H1 (cell line): ENCODE data around the gene ASCL2. TPM values are rescaled to one million over a fixed set of nuclear protein-coding genes. Genes with fewer than 3 reads are reported as not detected.

Experiments
- CTCF ChIA-PET: fragments of 300-600 bp; sonication (Branson Sonifier 250); formaldehyde crosslinking; loops from one replicate; lab custom pipeline; 2021; ENCODE audit not compliant: partially characterized antibody; lab: Charles Lee
- POLR2A ChIA-PET: fragments of 300-600 bp; sonication (Branson Sonifier 250); formaldehyde crosslinking; loops from one replicate; lab custom pipeline; 2021; ENCODE audit warnings: inconsistent platforms; ENCODE audit not compliant: partially characterized antibody; lab: Charles Lee
- DNase-seq, 2 experiments: peaks; one replicate each; pipeline versions ENCODE4 v3.0.0 to v3.0.0-alpha.2; 2010 to 2022; ENCODE audit warnings: low spot score in 2 of 2, low read depth in 1 of 2, mixed read lengths in 1 of 2
- FAIRE-seq: peaks from 2 replicates; lab custom pipeline; 2011; peaks lifted over from hg19 to GRCh38; lab: Jason Lieb, UNC
- H2AFZ ChIP-seq: 2 replicates; pipeline ENCODE4 v1.8.1; 2012; ENCODE audit warnings: low read length, inconsistent platforms
- H2AK5ac ChIP-seq: 2 replicates; pipeline ENCODE4 v1.6.1; 2013; ENCODE audit warnings: low read depth, low read length
- H2BK120ac ChIP-seq: replicated peaks from 2 replicates; pipeline ENCODE3; 2013; ENCODE audit warnings: low read depth, low read length, inconsistent platforms
- H2BK12ac ChIP-seq: 2 replicates; pipeline ENCODE4 v1.6.1; 2013; ENCODE audit warnings: low read depth, low read length
- H2BK15ac ChIP-seq: 2 replicates; pipeline ENCODE4 v1.6.1; 2013; ENCODE audit warnings: low read length
- H2BK20ac ChIP-seq: 2 replicates; pipeline ENCODE4 v1.6.1; 2013; ENCODE audit warnings: low read length
- H2BK5ac ChIP-seq: 2 replicates; pipeline ENCODE4 v1.6.1; 2013; ENCODE audit warnings: low read depth, low read length
- H3K14ac ChIP-seq: 2 replicates; pipeline ENCODE4 v1.6.1; 2013; ENCODE audit warnings: inconsistent platforms; ENCODE audit not compliant: insufficient read length
- H3K18ac ChIP-seq: 2 replicates; pipeline ENCODE4 v1.6.1; 2013; ENCODE audit warnings: low read length; ENCODE audit errors: extremely low read depth
- H3K23ac ChIP-seq: 2 replicates; pipeline ENCODE4 v1.6.1; 2013; ENCODE audit warnings: inconsistent platforms; ENCODE audit not compliant: insufficient read length
- H3K23me2 ChIP-seq: 2 replicates; pipeline ENCODE4 v1.6.1; 2013; ENCODE audit warnings: low read depth, low read length
- H3K27ac ChIP-seq: 2 replicates; pipeline ENCODE4 v1.6.1; 2011; ENCODE audit warnings: low read depth, low read length, inconsistent platforms
- H3K27me3 ChIP-seq, 4 experiments: replicated peaks in 1 of 4; 1 replicate in 1 of 4; 2 replicates in 3 of 4; pipeline versions ENCODE4 v1.6.1 to v1.8.1; 2011 to 2013; ENCODE audit warnings: low read length in 3 of 4, mild to moderate bottlenecking in 3 of 4, inconsistent platforms in 2 of 4, mixed read lengths in 2 of 4, moderate library complexity in 1 of 4; ENCODE audit not compliant: control insufficient read depth in 3 of 4, insufficient read depth in 3 of 4; ENCODE audit errors: extremely low read depth in 1 of 4
- H3K36me3 ChIP-seq, 4 experiments: 2 replicates each; pipeline versions ENCODE4 v1.6.1 to v1.8.1; 2011 to 2013; ENCODE audit warnings: mild to moderate bottlenecking in 4 of 4, low read length in 3 of 4, moderate library complexity in 2 of 4, control low read depth in 1 of 4, inconsistent platforms in 1 of 4; ENCODE audit not compliant: insufficient read depth in 4 of 4, control insufficient read depth in 2 of 4
- H3K4ac ChIP-seq: replicated peaks from 2 replicates; pipeline ENCODE3; 2013; ENCODE audit warnings: low read length, low read depth, mixed read lengths, inconsistent platforms; ENCODE audit not compliant: insufficient read length
- H3K4me1 ChIP-seq, 4 experiments: replicated peaks in 1 of 4; 1 replicate in 1 of 4; 2 replicates in 3 of 4; pipeline versions ENCODE4 v1.6.1 to v1.8.1; 2011 to 2013; ENCODE audit warnings: low read length in 3 of 4, inconsistent platforms in 2 of 4, mixed read lengths in 1 of 4; ENCODE audit not compliant: insufficient read depth in 4 of 4, control insufficient read depth in 3 of 4
- H3K4me2 ChIP-seq, 2 experiments: 2 replicates each; pipeline versions ENCODE4 v1.6.1 to v1.8.1; 2011 to 2013; ENCODE audit warnings: low read depth in 2 of 2, low read length in 2 of 2, control low read depth in 1 of 2, inconsistent platforms in 1 of 2, mild to moderate bottlenecking in 1 of 2; ENCODE audit not compliant: insufficient read depth in 1 of 2
- H3K4me3 ChIP-seq, 4 experiments: fragments of 200-600, 300-600 bp in 1 of 4; sonication (generic), shearing (Covaris generic), sonication (Bioruptor Twin) in 1 of 4; 2 replicates each; pipeline versions ENCODE4 v1.5.1 to v1.8.1; 2011 to 2016; ENCODE audit warnings: low read length in 4 of 4, low read depth in 3 of 4, control low read depth in 2 of 4, inconsistent platforms in 2 of 4, mild to moderate bottlenecking in 2 of 4, mixed read lengths in 1 of 4, moderate library complexity in 1 of 4; ENCODE audit not compliant: insufficient read depth in 2 of 4; ENCODE audit errors: extremely low read depth in 1 of 4
- H3K56ac ChIP-seq: replicated peaks from 2 replicates; pipeline ENCODE3; 2013; ENCODE audit warnings: low read depth, mild to moderate bottlenecking, mixed read lengths, low read length, inconsistent platforms; ENCODE audit not compliant: insufficient read length
- H3K79me1 ChIP-seq: 2 replicates; pipeline ENCODE4 v1.6.1; 2013; ENCODE audit warnings: low read depth, low read length, control low read depth
- H3K79me2 ChIP-seq, 2 experiments: 2 replicates each; pipeline versions ENCODE4 v1.6.1 to v1.8.1; 2012 to 2013; ENCODE audit warnings: low read length in 2 of 2, mild to moderate bottlenecking in 2 of 2, inconsistent platforms in 1 of 2; ENCODE audit not compliant: insufficient read depth in 2 of 2, control insufficient read depth in 1 of 2
- H3K9ac ChIP-seq, 4 experiments: replicated peaks in 1 of 4; 1 replicate in 1 of 4; 2 replicates in 3 of 4; pipeline versions ENCODE4 v1.6.1 to v1.8.1; 2011 to 2013; ENCODE audit warnings: low read depth in 3 of 4, low read length in 3 of 4, control low read depth in 2 of 4, mild to moderate bottlenecking in 2 of 4, moderate library complexity in 2 of 4, inconsistent platforms in 1 of 4; ENCODE audit errors: extremely low read depth in 1 of 4
- H3K9me3 ChIP-seq, 2 experiments: 2 replicates each; pipeline versions ENCODE4 v1.6.1 to v1.8.1; 2012 to 2013; ENCODE audit warnings: mild to moderate bottlenecking in 2 of 2, moderate library complexity in 2 of 2, control low read depth in 1 of 2, inconsistent platforms in 1 of 2, low read depth in 1 of 2, low read length in 1 of 2, mixed read lengths in 1 of 2; ENCODE audit not compliant: insufficient read depth in 2 of 2
- H4K20me1 ChIP-seq, 2 experiments: replicated peaks in 1 of 2; 2 replicates each; pipeline versions ENCODE3 to v1.8.1; 2011 to 2013; ENCODE audit warnings: inconsistent platforms in 2 of 2, low read length in 2 of 2, mild to moderate bottlenecking in 1 of 2; ENCODE audit not compliant: insufficient read depth in 2 of 2, control insufficient read depth in 1 of 2
- H4K5ac ChIP-seq: 2 replicates; pipeline ENCODE4 v1.6.1; 2013; ENCODE audit warnings: low read length, low read depth, mixed read lengths, inconsistent platforms; ENCODE audit not compliant: insufficient read length
- H4K8ac ChIP-seq: 2 replicates; pipeline ENCODE4 v1.8.0; 2013; ENCODE audit warnings: mild to moderate bottlenecking, moderate library complexity, low read length, inconsistent platforms; ENCODE audit not compliant: insufficient read depth; ENCODE audit errors: extremely low read depth
- H4K91ac ChIP-seq: replicated peaks from 2 replicates; pipeline ENCODE3; 2013; ENCODE audit warnings: low read length, mixed read lengths, inconsistent platforms; ENCODE audit not compliant: insufficient read length
- CTBP2 ChIP-seq: IDR thresholded peaks from 2 replicates; pipeline ENCODE4 v1.7.0; 2011; ENCODE audit warnings: borderline replicate concordance, mild to moderate bottlenecking, moderate library complexity, mixed read lengths, low read length; ENCODE audit not compliant: insufficient read depth, insufficient read length
- KDM1A ChIP-seq: fragments of 200-600, 300-600 bp; sonication (generic); IDR thresholded peaks from 2 replicates; pipeline ENCODE4 v1.7.1; 2016; ENCODE audit warnings: mild to moderate bottlenecking, low read length, borderline replicate concordance
- NANOG ChIP-seq: IDR thresholded peaks from 2 replicates; pipeline ENCODE4 v1.6.1; 2011; ENCODE audit warnings: low read length, low read depth, mild to moderate bottlenecking, inconsistent platforms; ENCODE audit not compliant: insufficient read depth, poor library complexity, severe bottlenecking
- SIN3A ChIP-seq, 2 experiments: IDR thresholded peaks in 1 of 2; conservative IDR thresholded peaks in 1 of 2; 2 replicates each; pipeline ENCODE4 v1.6.1; 2011 to 2012; ENCODE audit warnings: low read length in 2 of 2, improper control_type of control experiment in 1 of 2, low read depth in 1 of 2, mild to moderate bottlenecking in 1 of 2
- SIRT6 ChIP-seq: IDR thresholded peaks from one replicate; pipeline ENCODE4 v1.7.1; 2012; ENCODE audit warnings: low read length, inconsistent platforms
- SP1 ChIP-seq: IDR thresholded peaks from 2 replicates; pipeline ENCODE4 v1.6.1; 2011; ENCODE audit warnings: low read depth, low read length
- WGBS, 2 experiments: shearing (Covaris generic) in 1 of 2; methylation state at CpG; one replicate each; pipeline versions ENCODE4 v1.1.6 to v1.1.7; 2013 to 2015; ENCODE audit warnings: low lambda C conversion rate in 2 of 2, mixed read lengths in 2 of 2, inconsistent platforms in 1 of 2, low coverage in 1 of 2, missing lambda C conversion rate in 1 of 2; ENCODE audit not compliant: insufficient replicate concordance in 2 of 2, insufficient coverage in 1 of 2, insufficient read length in 1 of 2; ENCODE audit errors: extremely low coverage in 1 of 2, missing lambda C conversion rate in 1 of 2; 5-methylcytosine and 5-hydroxymethylcytosine counted together
- polyA plus RNA-seq, 7 experiments: library from polyadenylated mRNA; depleted of rRNA in 3 of 7; stranded (reverse) in 5 of 7; unstranded in 2 of 7; fragments of >200 nt in 5 of 7; fragments of 200-250 nt in 2 of 7; gene quantifications; 1 replicate in 5 of 7; 2 replicates in 1 of 7; 4 replicates in 1 of 7; pipeline versions ENCODE4 v1.2.1 to v1.2.3, GENCODE V29; 2011 to 2013; ENCODE audit warnings: missing spikeins in 2 of 7, mixed read lengths in 2 of 7
- total RNA-seq: library from RNA; stranded (reverse); fragmentation: NEBNext Ultra II Directional; extraction: Animal tissue kit (Norgen Biotek cat#: 25700); gene quantifications from 2 replicates; pipeline ENCODE4 v1.2.1, GENCODE V29; 2021

Gene ASCL2
- total and polyA plus RNA-seq, 2 of the 8 experiments (the other 6 are each of a cell fraction or from before 2014, with no cell fraction given), result 0.51 to 0.56 TPM

DNA sequence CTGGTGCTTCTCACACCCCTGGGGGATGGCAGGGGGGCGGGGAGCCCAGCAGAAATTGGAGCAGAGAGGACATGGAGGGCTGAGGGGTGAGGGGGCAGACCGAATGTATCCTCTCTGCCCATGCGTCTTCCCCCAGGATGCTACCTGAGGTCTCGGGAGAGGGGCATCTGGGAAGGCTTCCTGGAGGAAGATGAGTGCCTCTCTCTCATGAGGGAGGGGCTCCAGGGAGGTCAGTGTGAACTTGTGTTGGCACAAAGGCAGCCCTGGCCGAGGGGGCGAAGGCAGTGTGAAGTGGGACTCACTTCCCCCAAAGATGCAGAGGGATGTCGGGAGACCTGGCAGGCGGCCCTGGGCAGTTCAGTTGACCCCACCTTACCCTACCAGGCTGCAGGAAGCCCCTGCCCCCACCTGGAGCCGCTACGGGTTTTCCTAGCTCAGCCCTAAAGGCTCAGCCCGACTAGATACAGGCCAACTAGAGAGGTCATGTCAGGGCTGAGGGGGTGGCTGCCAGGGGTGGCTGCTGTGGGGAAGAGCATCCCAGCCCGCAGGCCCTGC, 10.4 kb downstream of the ASCL2 start:
- Histone ChIP-seq H4K5ac (no peak overlapping the region), H3K9ac (no peak overlapping the region), H3K23ac (no peak overlapping the region), H3K36me3 (no peaks in the 10 kb centered on the region), H4K91ac (no peak overlapping the region), H2BK12ac (no peak overlapping the region), H3K4me1 (no peaks in the 10 kb centered on the region; a peak in 1 of 7 replicates), H2BK15ac (no peak overlapping the region), H2AFZ (no peak overlapping the region), H3K4ac (no peak overlapping the region), H4K20me1 (peaks cover 0 to 1% of the 10 kb centered on the region in 2 experiments), H2BK20ac (no peak overlapping the region), H3K9me3 (no peaks in the 10 kb centered on the region), H3K4me3 (no peak overlapping the region), H3K79me1 (no peaks in the 10 kb centered on the region), H3K27ac (no peak overlapping the region), H2BK120ac (no peak overlapping the region), H3K14ac (no peak overlapping the region), H2BK5ac (no peak overlapping the region), H3K56ac (no peak overlapping the region), H4K8ac (no peak overlapping the region), H3K79me2 (no peaks in the 10 kb centered on the region), H3K4me2 (no peak overlapping the region), H3K18ac (no peak overlapping the region), H2AK5ac (no peak overlapping the region), H3K27me3 (peaks cover 0 to 6% (median 0%) of the 10 kb centered on the region in 4 experiments; a peak in 5 of 7 replicates), H3K23me2 (no peaks in the 10 kb centered on the region)
- WGBS, 2 experiments, result 88% methylated on average over 10 of the region's 12 CpGs; no CpG with 5 or more reads in 1 of the 2 experiments
- CTCF ChIA-PET, result interaction anchor here (0.9 to 1.3 kb wide), 2 partner anchors 37 to 46 kb away, joined by 3 read pairs; no protein-coding TSS in a partner anchor
- TF ChIP-seq SP1 (no peak), SIN3A (conservative IDR thresholded peaks at IDR 0.05 in 1 of 2, IDR thresholded peaks at IDR 0.05 in 1 of 2; ENCODE audit: low read depth in 1 of 2, low read length in 2 of 2) (no peak), SIRT6 (no peak), KDM1A (no peak), CTBP2 (no peak), NANOG (no peak)
- POLR2A ChIA-PET, result no interaction called here
- DNase-seq, result no peak
- FAIRE-seq, result no peak
